NB4 (cell line): ENCODE data around the gene RGS14.
A peak's percentile ranks its signal among the peaks of the same experiment; 100 is the strongest.

Experiments used
- DNase-seq: peaks from one replicate; pipeline ENCODE4 v3.0.0; 2010; ENCODE audit warnings: low read depth
- H3K4me3 ChIP-seq: one replicate; pipeline ENCODE4 v1.5.1; 2011; ENCODE audit warnings: mild to moderate bottlenecking, low read depth, low read length, moderate library complexity
- MAX ChIP-seq: IDR thresholded peaks from 2 replicates; pipeline ENCODE4 v1.6.1; 2011; ENCODE audit warnings: low read depth, low read length
- MYC ChIP-seq: IDR thresholded peaks from 2 replicates; pipeline ENCODE4 v1.6.1; 2011; ENCODE audit warnings: low read depth, low read length
- POLR2A ChIP-seq: IDR thresholded peaks from 2 replicates; pipeline ENCODE4 v1.6.1; 2011; ENCODE audit warnings: mild to moderate bottlenecking; ENCODE audit not compliant: insufficient read length; ENCODE audit errors: extremely low read depth
- TF ChIP-seq, protein P1 (sequence below): IDR thresholded peaks from one replicate; pipeline ENCODE4 v1.5.1; 2012; ENCODE audit warnings: low read depth, low read length

The RGS14 gene

DNA sequence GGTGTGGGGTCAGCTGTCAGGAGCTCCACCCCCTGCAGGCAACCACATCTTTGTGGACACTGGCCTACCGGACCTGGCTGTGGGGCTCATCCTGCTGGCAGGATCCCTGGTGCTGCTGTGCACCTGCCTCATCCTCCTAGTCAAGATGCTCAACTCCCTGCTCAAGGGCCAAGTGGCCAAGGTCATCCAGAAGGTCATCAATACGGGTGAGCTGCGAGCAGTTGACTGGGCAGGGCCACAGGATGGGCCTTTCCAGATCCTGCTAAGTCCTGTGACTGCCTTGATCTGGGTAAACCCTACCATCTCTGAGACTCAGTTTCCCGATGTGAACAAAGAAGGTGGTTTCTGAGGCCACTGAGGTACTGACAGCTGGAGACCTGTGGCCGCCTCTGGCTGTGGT lies 36.3 kb downstream of the RGS14 start:
- no peak for DNase-seq
- TF ChIP-seq POLR2A (no peak), MAX (no peak), MYC (no peak)
- TF ChIP-seq, protein P1, sequence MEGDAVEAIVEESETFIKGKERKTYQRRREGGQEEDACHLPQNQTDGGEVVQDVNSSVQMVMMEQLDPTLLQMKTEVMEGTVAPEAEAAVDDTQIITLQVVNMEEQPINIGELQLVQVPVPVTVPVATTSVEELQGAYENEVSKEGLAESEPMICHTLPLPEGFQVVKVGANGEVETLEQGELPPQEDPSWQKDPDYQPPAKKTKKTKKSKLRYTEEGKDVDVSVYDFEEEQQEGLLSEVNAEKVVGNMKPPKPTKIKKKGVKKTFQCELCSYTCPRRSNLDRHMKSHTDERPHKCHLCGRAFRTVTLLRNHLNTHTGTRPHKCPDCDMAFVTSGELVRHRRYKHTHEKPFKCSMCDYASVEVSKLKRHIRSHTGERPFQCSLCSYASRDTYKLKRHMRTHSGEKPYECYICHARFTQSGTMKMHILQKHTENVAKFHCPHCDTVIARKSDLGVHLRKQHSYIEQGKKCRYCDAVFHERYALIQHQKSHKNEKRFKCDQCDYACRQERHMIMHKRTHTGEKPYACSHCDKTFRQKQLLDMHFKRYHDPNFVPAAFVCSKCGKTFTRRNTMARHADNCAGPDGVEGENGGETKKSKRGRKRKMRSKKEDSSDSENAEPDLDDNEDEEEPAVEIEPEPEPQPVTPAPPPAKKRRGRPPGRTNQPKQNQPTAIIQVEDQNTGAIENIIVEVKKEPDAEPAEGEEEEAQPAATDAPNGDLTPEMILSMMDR, result no peak
- no peak overlapping the region for H3K4me3 ChIP-seq

- TF ChIP-seq, protein P1, result no peak
- no peak overlapping the region for H3K4me3 ChIP-seq
- no peak for DNase-seq
Measured at GRCh38 chr5:177396078-177396477, 38.4 kb downstream of the RGS14 start.

- DNase-seq, result no peak
- no peak for TF ChIP-seq POLR2A
Measured at GRCh38 chr5:177396807-177397206, 39.1 kb downstream of the RGS14 start.

DNA sequence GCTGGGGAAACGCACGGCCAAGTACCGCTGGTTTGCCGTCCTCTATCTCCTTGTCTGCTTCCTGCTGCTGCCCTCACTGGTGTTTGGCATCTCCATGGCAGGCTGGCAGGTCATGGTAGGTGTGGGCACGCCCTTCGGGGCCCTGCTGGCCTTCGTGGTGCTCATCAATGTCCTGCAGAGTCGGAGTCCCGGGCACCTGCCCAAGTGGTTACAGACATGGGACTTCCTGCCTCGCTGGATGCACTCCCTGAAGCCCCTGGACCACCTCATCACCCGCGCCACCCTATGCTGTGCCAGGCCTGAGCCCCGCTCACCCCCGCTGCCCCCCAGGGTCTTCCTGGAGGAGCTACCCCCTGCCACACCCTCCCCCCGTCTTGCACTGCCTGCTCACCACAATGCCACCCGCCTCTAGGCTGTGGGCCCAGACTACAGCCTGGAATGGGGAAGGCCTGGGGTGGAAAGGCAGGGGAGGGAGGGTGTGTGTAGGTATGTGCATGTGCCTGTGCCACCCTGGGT lies 40.2 kb downstream of the RGS14 start:
- H3K4me3 ChIP-seq, result no peak overlapping the region
- DNase-seq, result no peak
- TF ChIP-seq, protein P1, result no peak
- TF ChIP-seq MYC (no peak), POLR2A (no peak), MAX (no peak)

More at GRCh38 chr5:177396807-177397206, 39.1 kb downstream of the RGS14 start:
- H3K4me3 ChIP-seq, result no peak overlapping the region

DNA sequence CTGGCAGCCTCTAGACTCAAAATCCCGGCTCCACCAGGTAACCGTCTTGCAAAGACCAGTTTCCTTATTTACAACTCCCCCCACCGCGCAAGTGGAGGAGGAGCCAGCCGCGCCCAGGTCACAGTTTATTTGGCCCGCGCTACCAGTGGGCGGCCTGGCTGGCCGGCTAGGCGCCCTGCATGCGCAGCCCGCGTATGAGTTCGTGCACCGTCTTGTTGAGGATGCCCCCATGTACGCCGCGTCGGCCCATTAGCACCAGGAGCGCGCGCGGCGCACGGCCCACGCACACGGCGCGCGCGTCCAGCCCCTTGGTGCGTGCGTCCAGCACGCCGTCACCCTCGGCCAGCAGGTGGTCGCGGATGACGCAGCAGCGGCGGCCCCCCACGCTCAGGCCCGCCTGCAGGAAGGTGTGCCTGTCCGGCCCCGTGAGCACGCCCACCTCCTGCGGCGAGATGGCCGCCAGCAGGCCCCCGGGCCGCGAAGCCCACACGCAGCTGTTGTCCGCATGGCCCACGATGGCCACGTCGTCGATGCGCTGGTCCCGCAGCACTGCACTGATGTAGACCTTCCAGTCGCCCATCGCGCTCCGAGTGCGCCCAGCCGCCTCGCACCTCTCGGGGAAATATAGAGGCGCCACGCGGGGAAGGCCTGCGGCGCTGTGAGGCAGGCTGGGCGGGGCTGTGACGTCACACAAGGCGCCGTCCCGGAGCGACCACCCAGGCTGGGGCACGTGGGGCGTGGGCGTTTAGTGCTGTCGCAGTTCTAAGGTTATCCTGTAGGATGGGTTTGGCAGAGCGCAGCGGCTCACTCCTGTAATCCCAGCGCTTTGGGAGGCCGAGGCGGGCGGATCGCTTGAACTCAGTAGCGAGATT lies 42.5 kb downstream of the RGS14 start, which contains the start of gene PFN3:
PFN3 (minus strand) TSS at position 665 of the 872 bp plus-strand sequence; CDS start at position 580, 85 bp downstream.
- TF ChIP-seq MYC, result no peak
- TF ChIP-seq MAX, result no peak
- TF ChIP-seq POLR2A, result no peak
- TF ChIP-seq, protein P1, result no peak
- DNase-seq, result no peak
- H3K4me3 ChIP-seq, result no peak within 1 kb of the TSS

DNA sequence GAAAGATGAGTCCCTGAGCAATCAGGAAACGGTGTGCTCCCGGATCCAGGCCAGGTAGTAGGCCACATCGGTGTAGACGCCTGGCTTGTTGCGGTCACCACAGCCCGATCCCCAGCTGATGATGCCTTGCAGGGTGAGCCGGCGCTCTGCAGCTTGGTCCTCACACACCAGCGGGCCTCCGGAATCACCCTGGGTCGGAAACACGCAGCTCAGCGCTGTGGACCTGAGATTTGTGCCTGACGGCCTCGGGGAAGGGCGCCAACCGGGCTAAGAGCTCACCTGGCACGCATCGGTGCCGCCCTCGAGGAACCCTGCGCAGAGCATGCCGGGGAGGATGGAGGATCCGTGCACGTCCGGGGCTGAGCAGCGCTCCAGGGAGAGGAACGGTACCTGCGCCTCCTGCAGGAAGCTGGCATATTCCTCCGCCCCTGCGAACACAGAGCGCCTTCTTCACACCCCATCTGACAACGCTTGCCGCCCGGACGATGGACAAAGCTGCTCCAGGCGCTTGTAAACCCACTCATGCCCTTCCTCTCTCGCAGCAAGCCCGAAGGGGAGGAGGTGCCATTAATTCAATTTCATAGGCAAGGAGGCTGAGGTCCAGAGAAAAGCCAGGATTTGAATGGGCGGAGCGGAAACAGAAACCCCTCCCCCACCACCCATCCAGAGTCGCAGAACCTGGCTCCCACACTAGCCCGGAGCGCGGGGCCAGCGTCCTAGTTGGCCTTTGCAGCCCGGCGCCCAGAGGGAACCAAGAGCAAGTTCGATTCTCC lies 44.7 kb downstream of the RGS14 start:
- DNase-seq, result peak; percentile 46
- H3K4me3 ChIP-seq, result no peak overlapping the region
- TF ChIP-seq MAX, result no peak
- no peak for TF ChIP-seq MYC
- TF ChIP-seq, protein P1, result no peak
- TF ChIP-seq POLR2A, result no peak
